Measurements from ENCODE around the gene CACNG1. TPM values are rescaled to one million over a fixed set of nuclear protein-coding genes. Genes with fewer than 3 reads are reported as not detected.

Gene CACNG1
- total RNA-seq, 1 experiment from 2014 or later, result not detected

DNA sequence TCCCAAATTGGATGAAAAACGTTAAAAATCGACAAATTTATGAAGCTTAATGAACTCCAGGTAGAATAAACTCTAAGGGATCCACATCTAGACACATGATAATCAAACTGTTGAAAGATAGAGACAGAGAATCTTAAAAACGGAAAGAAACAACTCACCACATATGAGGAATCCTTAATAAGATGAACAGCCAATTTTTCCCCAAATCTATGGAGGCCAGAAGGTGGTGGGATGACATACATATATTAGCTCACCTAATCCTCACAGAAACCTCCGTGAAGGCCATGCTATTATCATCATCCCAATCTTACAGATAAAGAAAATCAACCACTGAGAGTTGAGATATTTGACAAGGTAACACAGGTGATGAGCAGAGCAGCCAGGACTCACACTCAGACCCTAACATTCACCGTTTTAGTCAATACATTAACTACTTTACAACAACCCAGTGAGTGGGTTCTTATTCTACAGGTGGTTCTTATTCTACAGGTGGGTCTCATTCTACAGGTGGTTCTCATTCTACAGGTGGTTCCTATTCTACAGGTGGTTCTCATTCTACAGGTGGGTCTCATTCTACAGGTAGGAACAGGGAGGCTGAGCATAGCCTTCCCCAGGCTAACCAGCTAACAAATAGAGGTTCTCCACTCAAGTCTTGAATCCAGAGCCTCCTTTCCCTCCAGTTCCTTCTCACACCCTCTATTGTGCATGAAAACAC lies 4.8 kb downstream of the CACNG1 start:
- no peak for DNase-seq
- TF ChIP-seq, protein P1, sequence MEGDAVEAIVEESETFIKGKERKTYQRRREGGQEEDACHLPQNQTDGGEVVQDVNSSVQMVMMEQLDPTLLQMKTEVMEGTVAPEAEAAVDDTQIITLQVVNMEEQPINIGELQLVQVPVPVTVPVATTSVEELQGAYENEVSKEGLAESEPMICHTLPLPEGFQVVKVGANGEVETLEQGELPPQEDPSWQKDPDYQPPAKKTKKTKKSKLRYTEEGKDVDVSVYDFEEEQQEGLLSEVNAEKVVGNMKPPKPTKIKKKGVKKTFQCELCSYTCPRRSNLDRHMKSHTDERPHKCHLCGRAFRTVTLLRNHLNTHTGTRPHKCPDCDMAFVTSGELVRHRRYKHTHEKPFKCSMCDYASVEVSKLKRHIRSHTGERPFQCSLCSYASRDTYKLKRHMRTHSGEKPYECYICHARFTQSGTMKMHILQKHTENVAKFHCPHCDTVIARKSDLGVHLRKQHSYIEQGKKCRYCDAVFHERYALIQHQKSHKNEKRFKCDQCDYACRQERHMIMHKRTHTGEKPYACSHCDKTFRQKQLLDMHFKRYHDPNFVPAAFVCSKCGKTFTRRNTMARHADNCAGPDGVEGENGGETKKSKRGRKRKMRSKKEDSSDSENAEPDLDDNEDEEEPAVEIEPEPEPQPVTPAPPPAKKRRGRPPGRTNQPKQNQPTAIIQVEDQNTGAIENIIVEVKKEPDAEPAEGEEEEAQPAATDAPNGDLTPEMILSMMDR (IDR thresholded peaks at IDR 0.05; ENCODE audit: unreplicated experiment), result no peak
- CTCF ChIA-PET, result no interaction called here
- H3K27ac Mint-ChIP-seq (ENCODE audit: unreplicated experiment), result no peak overlapping the region
- no TSS peak for BruUV-seq (replicated peaks)
- H3K27me3 Mint-ChIP-seq (ENCODE audit: unreplicated experiment), result peaks cover 49% of the 10 kb centered on the region
- no peaks in the 10 kb centered on the region for H3K4me1 Mint-ChIP-seq (ENCODE audit: low read depth, unreplicated experiment)
- intact Hi-C loops (cut with micrococcal nuclease; ENCODE audit: unreplicated experiment), result no loop called here
- no peaks in the 10 kb centered on the region for H3K36me3 Mint-ChIP-seq (ENCODE audit: insufficient read depth, unreplicated experiment)
- no peak overlapping the region for H3K4me3 Mint-ChIP-seq (ENCODE audit: low read depth, unreplicated experiment)
- H3K9me3 Mint-ChIP-seq (ENCODE audit: low read depth, unreplicated experiment), result peaks cover 4% of the 10 kb centered on the region

DNA sequence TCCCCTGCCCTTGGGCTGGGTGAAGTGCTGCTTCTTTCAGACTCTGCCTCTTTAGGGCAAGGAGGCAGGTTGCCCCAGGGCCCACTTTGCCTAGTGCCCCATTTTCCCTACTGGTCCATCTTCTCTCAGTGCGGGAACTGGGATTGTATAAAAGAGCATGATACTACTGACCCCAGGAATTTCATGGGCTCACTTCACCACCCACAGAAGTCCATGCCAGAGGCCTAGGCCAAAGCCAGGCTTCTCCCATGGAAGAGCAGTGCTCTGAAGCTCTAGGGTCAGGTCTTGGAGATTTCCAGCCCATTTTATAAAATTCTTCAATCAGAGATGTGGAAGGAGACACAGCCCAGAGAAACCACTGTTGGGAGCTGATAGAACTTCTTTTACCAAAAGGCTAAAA lies 5.7 kb downstream of the CACNG1 start:
- H3K36me3 Mint-ChIP-seq (ENCODE audit: insufficient read depth, unreplicated experiment), result no peaks in the 10 kb centered on the region
- no peak overlapping the region for H3K27ac Mint-ChIP-seq (ENCODE audit: unreplicated experiment)
- intact Hi-C loops (cut with micrococcal nuclease; ENCODE audit: unreplicated experiment), result no loop called here
- no peaks in the 10 kb centered on the region for H3K4me1 Mint-ChIP-seq (ENCODE audit: low read depth, unreplicated experiment)
- CTCF ChIA-PET, result no interaction called here
- H3K4me3 Mint-ChIP-seq (ENCODE audit: low read depth, unreplicated experiment), result no peak overlapping the region
- BruUV-seq (replicated peaks), result no TSS peak
- H3K9me3 Mint-ChIP-seq (ENCODE audit: low read depth, unreplicated experiment), result peaks cover 4% of the 10 kb centered on the region
- DNase-seq, result no peak
- H3K27me3 Mint-ChIP-seq (ENCODE audit: unreplicated experiment), result peaks cover 47% of the 10 kb centered on the region
- TF ChIP-seq, protein P1 (IDR thresholded peaks at IDR 0.05; ENCODE audit: unreplicated experiment), result no peak

DNA sequence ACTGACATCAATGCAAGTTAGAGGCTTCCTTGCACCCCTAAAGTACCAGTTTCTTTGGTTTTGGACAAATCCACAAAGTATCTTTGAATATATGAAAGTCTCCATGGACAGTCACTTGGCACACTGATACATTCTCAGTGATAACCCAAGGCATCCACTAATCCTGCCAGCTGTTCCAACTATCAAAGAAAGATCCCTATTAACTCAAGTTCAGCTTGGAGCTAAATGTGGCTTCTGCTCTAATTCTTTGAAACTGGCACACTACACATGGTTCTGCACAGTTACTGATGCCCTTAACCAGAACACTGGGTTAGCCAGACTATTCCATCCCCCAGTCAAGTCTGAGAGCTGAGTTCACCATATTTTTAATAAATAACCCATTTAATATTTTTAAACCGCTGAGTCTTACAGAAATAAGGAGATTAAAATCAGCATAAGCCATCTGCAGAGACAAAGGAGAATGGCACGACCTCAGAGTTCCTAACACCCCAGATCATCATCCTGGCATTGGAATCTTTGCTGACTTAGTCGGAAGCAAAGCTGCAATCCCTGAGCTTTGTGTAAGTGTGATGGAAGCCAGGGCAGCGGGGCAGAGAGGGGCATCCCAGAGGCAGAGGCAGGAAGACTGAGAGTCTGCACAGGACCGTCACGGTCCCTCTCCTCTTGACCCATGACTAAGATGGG lies 6.3 kb downstream of the CACNG1 start:
- Mint-ChIP-seq H3K27ac (ENCODE audit: unreplicated experiment) (no peak overlapping the region), H3K9me3 (ENCODE audit: low read depth, unreplicated experiment) (peaks cover 4% of the 10 kb centered on the region), H3K4me1 (ENCODE audit: low read depth, unreplicated experiment) (no peaks in the 10 kb centered on the region), H3K4me3 (ENCODE audit: low read depth, unreplicated experiment) (no peak overlapping the region), H3K27me3 (ENCODE audit: unreplicated experiment) (peaks cover 42% of the 10 kb centered on the region), H3K36me3 (ENCODE audit: insufficient read depth, unreplicated experiment) (no peaks in the 10 kb centered on the region)
- no peak for DNase-seq
- no TSS peak for BruUV-seq (replicated peaks)
- TF ChIP-seq, protein P1 (IDR thresholded peaks at IDR 0.05; ENCODE audit: unreplicated experiment), result no peak
- CTCF ChIA-PET, result no interaction called here
- intact Hi-C loops (cut with micrococcal nuclease; ENCODE audit: unreplicated experiment), result no loop called here

DNA sequence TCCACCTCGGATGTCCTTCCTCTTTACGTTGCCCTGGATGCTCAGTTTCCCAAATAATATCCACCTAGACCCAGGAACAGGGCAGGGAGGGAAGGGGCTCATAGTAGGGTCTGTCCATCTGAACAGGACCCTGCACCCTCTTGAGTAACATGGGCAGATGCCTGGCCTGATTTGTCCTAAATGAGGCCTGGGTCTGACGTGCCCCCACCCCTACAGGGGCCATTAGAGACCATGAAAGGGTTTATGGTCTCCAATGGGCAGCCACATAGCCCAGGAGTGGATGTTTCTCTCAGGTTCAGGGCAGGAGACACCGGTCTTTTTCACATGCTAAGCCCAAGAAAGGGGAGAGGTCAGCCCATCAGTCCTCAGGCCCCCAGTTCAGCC lies 6.8 kb downstream of the CACNG1 start:
- no peaks in the 10 kb centered on the region for H3K4me1 Mint-ChIP-seq (ENCODE audit: low read depth, unreplicated experiment)
- H3K4me3 Mint-ChIP-seq (ENCODE audit: low read depth, unreplicated experiment), result no peak overlapping the region
- CTCF ChIA-PET, result no interaction called here
- H3K36me3 Mint-ChIP-seq (ENCODE audit: insufficient read depth, unreplicated experiment), result no peaks in the 10 kb centered on the region
- intact Hi-C loops (cut with micrococcal nuclease; ENCODE audit: unreplicated experiment), result no loop called here
- peaks cover 4% of the 10 kb centered on the region for H3K9me3 Mint-ChIP-seq (ENCODE audit: low read depth, unreplicated experiment)
- no TSS peak for BruUV-seq (replicated peaks)
- H3K27me3 Mint-ChIP-seq (ENCODE audit: unreplicated experiment), result peaks cover 37% of the 10 kb centered on the region
- no peak overlapping the region for H3K27ac Mint-ChIP-seq (ENCODE audit: unreplicated experiment)
- no peak for DNase-seq
- TF ChIP-seq, protein P1 (IDR thresholded peaks at IDR 0.05; ENCODE audit: unreplicated experiment), result no peak
